ENCODE measurements around the gene TPCN1. TPM values are rescaled to one million over a fixed set of nuclear protein-coding genes. Genes with fewer than 3 reads are reported as not detected.

TPCN1 gene
- total RNA-seq, 2 donors from 2014 or later, result 84.1 to 93.5 TPM

GRCh38 chr12:113200021-113200797 lies 21.1 kb upstream of the TPCN1 start:
- H3K27ac ChIP-seq, result no peak overlapping the region
- H3K36me3 ChIP-seq, result no peaks in the 10 kb centered on the region
- H3K4me1 ChIP-seq (ENCODE audit: control insufficient read depth in 1 of 2, low read depth in 2 of 2), result peaks cover 0 to 4% of the 10 kb centered on the region in 2 donors
- no peak overlapping the region for H3K4me3 ChIP-seq
- H3K27me3 ChIP-seq (replicated peaks; ENCODE audit: insufficient read depth), result no peaks in the 10 kb centered on the region
- TF ChIP-seq CTCF (IDR thresholded peaks at IDR 0.05), result no peak
- no peaks in the 10 kb centered on the region for H3K9me3 ChIP-seq
- ATAC-seq (ENCODE audit: insufficient number of reproducible peaks, low FRiP score, low read depth) (no peak), DNase-seq (ENCODE audit: low spot score) (no peak)

- ATAC-seq (ENCODE audit: insufficient number of reproducible peaks, low FRiP score, low read depth) (no peak), DNase-seq (ENCODE audit: low spot score) (no peak)
- Histone ChIP-seq H3K9me3 (no peaks in the 10 kb centered on the region), H3K27ac (no peak overlapping the region), H3K27me3 (replicated peaks; ENCODE audit: insufficient read depth) (no peaks in the 10 kb centered on the region), H3K4me3 (no peak overlapping the region), H3K36me3 (no peaks in the 10 kb centered on the region), H3K4me1 (ENCODE audit: control insufficient read depth in 1 of 2, low read depth in 2 of 2) (peaks cover 0 to 5% of the 10 kb centered on the region in 2 donors)
- TF ChIP-seq CTCF (IDR thresholded peaks at IDR 0.05), result no peak
Observed at GRCh38 chr12:113201187-113202177, 19.8 kb upstream of the TPCN1 start.

GRCh38 chr12:113202300-113203075 lies 18.8 kb upstream of the TPCN1 start:
- ATAC-seq (ENCODE audit: insufficient number of reproducible peaks, low FRiP score, low read depth) (no peak), DNase-seq (ENCODE audit: low spot score) (no peak)
- no peaks in the 10 kb centered on the region for H3K36me3 ChIP-seq
- H3K9me3 ChIP-seq, result no peaks in the 10 kb centered on the region
- no peak for TF ChIP-seq CTCF (IDR thresholded peaks at IDR 0.05)
- H3K4me3 ChIP-seq, result no peak overlapping the region
- H3K27me3 ChIP-seq (replicated peaks; ENCODE audit: insufficient read depth), result no peaks in the 10 kb centered on the region
- no peak overlapping the region for H3K27ac ChIP-seq
- H3K4me1 ChIP-seq (ENCODE audit: control insufficient read depth in 1 of 2, low read depth in 2 of 2), result peaks cover 0 to 9% of the 10 kb centered on the region in 2 donors

GRCh38 chr12:113203852-113204760 lies 17.2 kb upstream of the TPCN1 start:
- DNase-seq (ENCODE audit: low spot score) (no peak), ATAC-seq (ENCODE audit: insufficient number of reproducible peaks, low FRiP score, low read depth) (no peak)
- Histone ChIP-seq H3K36me3 (no peaks in the 10 kb centered on the region), H3K27me3 (replicated peaks; ENCODE audit: insufficient read depth) (no peaks in the 10 kb centered on the region), H3K4me3 (no peak overlapping the region), H3K27ac (no peak overlapping the region), H3K4me1 (ENCODE audit: control insufficient read depth in 1 of 2, low read depth in 2 of 2) (peaks cover 5 to 24% of the 10 kb centered on the region in 2 donors), H3K9me3 (no peaks in the 10 kb centered on the region)
- TF ChIP-seq CTCF (IDR thresholded peaks at IDR 0.05), result no peak
